GM12878 (cell line): ENCODE measurements around the gene MYNN. TPM values are rescaled to one million over a fixed set of nuclear protein-coding genes. Genes with fewer than 3 reads are reported as not detected.
A peak's percentile ranks its signal among the peaks of the same experiment; 100 is the strongest.

Experiments
- ASH2L ChIP-seq: fragments of 300-600, 200-600 bp; sonication (generic); IDR thresholded peaks from 2 replicates; pipeline ENCODE4 v1.6.1; 2017; ENCODE audit warnings: low read depth, mild to moderate bottlenecking, borderline replicate concordance
- BCL11A ChIP-seq: IDR thresholded peaks from 2 replicates; pipeline ENCODE4 v1.6.1; 2011; ENCODE audit warnings: low read depth, low read length
- CBX3 ChIP-seq: fragments of 200-600 bp; sonication (generic); IDR thresholded peaks from 2 replicates; pipeline ENCODE4 v1.6.1; 2016; ENCODE audit warnings: low read depth, borderline replicate concordance
- FOXK2 ChIP-seq: fragments of 450-650 bp; IDR thresholded peaks from 2 replicates; pipeline ENCODE4 v1.6.1; 2017; ENCODE audit warnings: mild to moderate bottlenecking, moderate library complexity
- HDAC2 ChIP-seq: fragments of 200-600 bp; sonication (generic); IDR thresholded peaks from 2 replicates; pipeline ENCODE4 v1.6.1; 2017
- IRF4 ChIP-seq: IDR thresholded peaks from 2 replicates; pipeline ENCODE4 v1.6.1; 2011; ENCODE audit warnings: low read depth, low read length
- JUNB ChIP-seq: IDR thresholded peaks from 2 replicates; pipeline ENCODE4 v1.6.1; 2016; ENCODE audit warnings: antibody characterized with exemption, mild to moderate bottlenecking
- MTA3 ChIP-seq: IDR thresholded peaks from 2 replicates; pipeline ENCODE4 v1.6.1; 2012; ENCODE audit warnings: low read length, inconsistent platforms, borderline replicate concordance
- MYC ChIP-seq: IDR thresholded peaks from 2 replicates; pipeline ENCODE4 v1.6.1; 2011; ENCODE audit warnings: mild to moderate bottlenecking, low read length, moderate library complexity, inconsistent platforms; ENCODE audit not compliant: insufficient read depth, insufficient replicate concordance, insufficient read length, severe bottlenecking
- NFIC ChIP-seq: IDR thresholded peaks from 2 replicates; pipeline ENCODE4 v1.6.1; 2012; ENCODE audit warnings: low read depth, mild to moderate bottlenecking, inconsistent platforms, low read length, moderate library complexity
- NFXL1 ChIP-seq: fragments of 450-650 bp; IDR thresholded peaks from 2 replicates; pipeline ENCODE4 v1.6.1; 2017; ENCODE audit warnings: antibody characterized with exemption, mild to moderate bottlenecking, borderline replicate concordance
- PAX5 ChIP-seq: IDR thresholded peaks from 2 replicates; pipeline ENCODE4 v1.6.1; 2011; ENCODE audit warnings: low read depth, low read length, borderline replicate concordance
- POLR2A ChIP-seq: IDR thresholded peaks from 2 replicates; pipeline ENCODE4 v1.6.1; 2011; ENCODE audit warnings: low read depth, mild to moderate bottlenecking, low read length
- POLR2AphosphoS5 ChIP-seq: IDR thresholded peaks from 2 replicates; pipeline ENCODE4 v1.6.1; 2011; ENCODE audit warnings: mild to moderate bottlenecking, low read length, inconsistent platforms
- POU2F2 ChIP-seq: IDR thresholded peaks from 3 replicates; pipeline ENCODE4 v1.6.1; 2011; ENCODE audit warnings: low read depth, mild to moderate bottlenecking, low read length, borderline replicate concordance
- RAD21 ChIP-seq: IDR thresholded peaks from 2 replicates; pipeline ENCODE4 v1.6.1; 2011; ENCODE audit warnings: mild to moderate bottlenecking, low read depth, low read length, moderate library complexity; ENCODE audit not compliant: insufficient read depth
- SMARCA5 ChIP-seq: fragments of 450-650 bp; IDR thresholded peaks from 2 replicates; pipeline ENCODE4 v1.6.1; 2017; ENCODE audit warnings: mild to moderate bottlenecking
- SREBF2 ChIP-seq: IDR thresholded peaks from 2 replicates; pipeline ENCODE4 v1.6.1; 2012; ENCODE audit warnings: mild to moderate bottlenecking, low read length
- ZNF217 ChIP-seq: fragments of 450-650 bp; IDR thresholded peaks from 2 replicates; pipeline ENCODE4 v1.6.1; 2017; ENCODE audit warnings: antibody characterized with exemption, mild to moderate bottlenecking
- ZNF274 ChIP-seq: IDR thresholded peaks from one replicate; pipeline ENCODE4 v1.8.0; 2011; ENCODE audit not compliant: insufficient read length, insufficient read depth
- ZNF384 ChIP-seq: IDR thresholded peaks from 2 replicates; pipeline ENCODE4 v1.6.1; 2012; ENCODE audit warnings: low read depth, mild to moderate bottlenecking, low read length, improper control_type of control experiment, borderline replicate concordance
- polyA plus RNA-seq, 11 experiments: library from polyadenylated mRNA; depleted of rRNA in 4 of 11; unstranded in 6 of 11; stranded (reverse) in 5 of 11; fragments of >200 nt; fragmentation: Nextera tagmentation in 4 of 11; fragmentation: Illumina TruSeq in 1 of 11; extraction: Ambion mirVana in 4 of 11; extraction: Trizol in 1 of 11; gene quantifications; 1 replicate in 1 of 11; 2 replicates in 10 of 11; pipeline versions ENCODE4 v1.2.1 to v1.2.3, GENCODE V29; 2011 to 2016; ENCODE audit warnings: inconsistent platforms in 2 of 11, missing spikeins in 2 of 11, low read depth in 1 of 11
- total RNA-seq, 4 experiments: library from RNA; depleted of rRNA in 3 of 4; stranded (reverse); fragments of >200 nt in 3 of 4; fragmentation: Illumina TruSeq in 1 of 4; extraction: Trizol in 1 of 4; gene quantifications; 2 replicates each; pipeline versions ENCODE4 v1.2.1 to v1.2.3, GENCODE V29; 2013 to 2021
- TF ChIP-seq, protein P1 (sequence below): fragments of 450-650 bp; IDR thresholded peaks from 2 replicates; pipeline ENCODE4 v1.6.1; 2018; ENCODE audit warnings: mild to moderate bottlenecking, low read depth, moderate library complexity; ENCODE audit not compliant: partially characterized antibody
- TF ChIP-seq, protein P2 (sequence below): IDR thresholded peaks from 2 replicates; pipeline ENCODE4 v1.6.1; 2011; ENCODE audit warnings: borderline replicate concordance, low read depth, mild to moderate bottlenecking, moderate library complexity, low read length; ENCODE audit not compliant: insufficient read depth, poor library complexity, severe bottlenecking
- TF ChIP-seq, protein P3 (sequence below): fragments of 450-650 bp; formaldehyde crosslinking; IDR thresholded peaks from 2 replicates; pipeline ENCODE4 v1.5.0; 2022; ENCODE audit warnings: mild to moderate bottlenecking, missing genetic modification characterization

Gene MYNN
- total and polyA plus RNA-seq, 10 of the 15 experiments (the other 5 are each of a cell fraction or from before 2014, with no cell fraction given): 8.8 to 20.5 (median 15.8) TPM

GRCh38 chr3:169772897-169773816 is at the start of gene MYNN (continued):
- TF ChIP-seq, protein P1, sequence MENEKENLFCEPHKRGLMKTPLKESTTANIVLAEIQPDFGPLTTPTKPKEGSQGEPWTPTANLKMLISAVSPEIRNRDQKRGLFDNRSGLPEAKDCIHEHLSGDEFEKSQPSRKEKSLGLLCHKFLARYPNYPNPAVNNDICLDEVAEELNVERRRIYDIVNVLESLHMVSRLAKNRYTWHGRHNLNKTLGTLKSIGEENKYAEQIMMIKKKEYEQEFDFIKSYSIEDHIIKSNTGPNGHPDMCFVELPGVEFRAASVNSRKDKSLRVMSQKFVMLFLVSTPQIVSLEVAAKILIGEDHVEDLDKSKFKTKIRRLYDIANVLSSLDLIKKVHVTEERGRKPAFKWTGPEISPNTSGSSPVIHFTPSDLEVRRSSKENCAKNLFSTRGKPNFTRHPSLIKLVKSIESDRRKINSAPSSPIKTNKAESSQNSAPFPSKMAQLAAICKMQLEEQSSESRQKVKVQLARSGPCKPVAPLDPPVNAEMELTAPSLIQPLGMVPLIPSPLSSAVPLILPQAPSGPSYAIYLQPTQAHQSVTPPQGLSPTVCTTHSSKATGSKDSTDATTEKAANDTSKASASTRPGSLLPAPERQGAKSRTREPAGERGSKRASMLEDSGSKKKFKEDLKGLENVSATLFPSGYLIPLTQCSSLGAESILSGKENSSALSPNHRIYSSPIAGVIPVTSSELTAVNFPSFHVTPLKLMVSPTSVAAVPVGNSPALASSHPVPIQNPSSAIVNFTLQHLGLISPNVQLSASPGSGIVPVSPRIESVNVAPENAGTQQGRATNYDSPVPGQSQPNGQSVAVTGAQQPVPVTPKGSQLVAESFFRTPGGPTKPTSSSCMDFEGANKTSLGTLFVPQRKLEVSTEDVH: no peak
- TF ChIP-seq POU2F2: no peak; the same call in 1 of the 3 replicates
- peak; percentile 96 for TF ChIP-seq POLR2AphosphoS5
- no peak for TF ChIP-seq FOXK2
- no peak for TF ChIP-seq ZNF217
- TF ChIP-seq ZNF274: no peak
- TF ChIP-seq, protein P2, sequence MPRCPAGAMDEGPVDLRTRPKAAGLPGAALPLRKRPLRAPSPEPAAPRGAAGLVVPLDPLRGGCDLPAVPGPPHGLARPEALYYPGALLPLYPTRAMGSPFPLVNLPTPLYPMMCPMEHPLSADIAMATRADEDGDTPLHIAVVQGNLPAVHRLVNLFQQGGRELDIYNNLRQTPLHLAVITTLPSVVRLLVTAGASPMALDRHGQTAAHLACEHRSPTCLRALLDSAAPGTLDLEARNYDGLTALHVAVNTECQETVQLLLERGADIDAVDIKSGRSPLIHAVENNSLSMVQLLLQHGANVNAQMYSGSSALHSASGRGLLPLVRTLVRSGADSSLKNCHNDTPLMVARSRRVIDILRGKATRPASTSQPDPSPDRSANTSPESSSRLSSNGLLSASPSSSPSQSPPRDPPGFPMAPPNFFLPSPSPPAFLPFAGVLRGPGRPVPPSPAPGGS: peak; percentile 4
- TF ChIP-seq JUNB: no peak; the same call in 1 of the 2 replicates
- peak; percentile 2; the same call in 1 of the 2 replicates for TF ChIP-seq BCL11A
- TF ChIP-seq, protein P3, sequence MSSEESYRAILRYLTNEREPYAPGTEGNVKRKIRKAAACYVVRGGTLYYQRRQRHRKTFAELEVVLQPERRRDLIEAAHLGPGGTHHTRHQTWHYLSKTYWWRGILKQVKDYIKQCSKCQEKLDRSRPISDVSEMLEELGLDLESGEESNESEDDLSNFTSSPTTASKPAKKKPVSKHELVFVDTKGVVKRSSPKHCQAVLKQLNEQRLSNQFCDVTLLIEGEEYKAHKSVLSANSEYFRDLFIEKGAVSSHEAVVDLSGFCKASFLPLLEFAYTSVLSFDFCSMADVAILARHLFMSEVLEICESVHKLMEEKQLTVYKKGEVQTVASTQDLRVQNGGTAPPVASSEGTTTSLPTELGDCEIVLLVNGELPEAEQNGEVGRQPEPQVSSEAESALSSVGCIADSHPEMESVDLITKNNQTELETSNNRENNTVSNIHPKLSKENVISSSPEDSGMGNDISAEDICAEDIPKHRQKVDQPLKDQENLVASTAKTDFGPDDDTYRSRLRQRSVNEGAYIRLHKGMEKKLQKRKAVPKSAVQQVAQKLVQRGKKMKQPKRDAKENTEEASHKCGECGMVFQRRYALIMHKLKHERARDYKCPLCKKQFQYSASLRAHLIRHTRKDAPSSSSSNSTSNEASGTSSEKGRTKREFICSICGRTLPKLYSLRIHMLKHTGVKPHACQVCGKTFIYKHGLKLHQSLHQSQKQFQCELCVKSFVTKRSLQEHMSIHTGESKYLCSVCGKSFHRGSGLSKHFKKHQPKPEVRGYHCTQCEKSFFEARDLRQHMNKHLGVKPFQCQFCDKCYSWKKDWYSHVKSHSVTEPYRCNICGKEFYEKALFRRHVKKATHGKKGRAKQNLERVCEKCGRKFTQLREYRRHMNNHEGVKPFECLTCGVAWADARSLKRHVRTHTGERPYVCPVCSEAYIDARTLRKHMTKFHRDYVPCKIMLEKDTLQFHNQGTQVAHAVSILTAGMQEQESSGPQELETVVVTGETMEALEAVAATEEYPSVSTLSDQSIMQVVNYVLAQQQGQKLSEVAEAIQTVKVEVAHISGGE (CRISPR knock-in tag): no peak; the same call in 1 of the 2 replicates
- no peak for TF ChIP-seq CBX3
- no peak for TF ChIP-seq RAD21
- no peak for TF ChIP-seq NFIC
- no peak for TF ChIP-seq MYC
- no peak for TF ChIP-seq ZNF384
- TF ChIP-seq ASH2L: no peak; the same call in 1 of the 2 replicates
- no peak for TF ChIP-seq HDAC2
- peak; percentile 99 for TF ChIP-seq POLR2A
- TF ChIP-seq PAX5: no peak
- TF ChIP-seq SMARCA5: 0 out of 2 replicates have a peak, but pooled peaks have one; percentile 58
- TF ChIP-seq MTA3: no peak
- no peak for TF ChIP-seq NFXL1
- TF ChIP-seq SREBF2: peak; percentile 33; the same call in 1 of the 2 replicates
- TF ChIP-seq IRF4: 0 out of 2 replicates have a peak, but pooled peaks have one; percentile 4
